Measurements from ENCODE around the gene FAM98A.

The FAM98A gene

GRCh38 chr2:33617989-33618388, 18.9 kb upstream of the FAM98A start (continued):
- no peak for TF ChIP-seq HOXD13 (CRISPR knock-in tag; IDR thresholded peaks at IDR 0.05; ENCODE audit: borderline replicate concordance)

GRCh38 chr2:33617401-33617800, 18.3 kb upstream of the FAM98A start:
- POLR2A ChIA-PET, result no interaction called here
- H3K36me3 ChIP-seq (ENCODE audit: control insufficient read depth in 2 of 2, insufficient read depth in 1 of 2, low read length in 2 of 2), result no peaks in the 10 kb centered on the region
- no peak overlapping the region for H3K4me3 ChIP-seq (ENCODE audit: low read depth, low read length)
- TF ChIP-seq KLF17 (tag by site-specific recombination; IDR thresholded peaks at IDR 0.05), result no peak
- TF ChIP-seq GLIS1 (tag by site-specific recombination; IDR thresholded peaks at IDR 0.05), result no peak
- no peak for TF ChIP-seq ZBTB48 (tag by site-specific recombination; IDR thresholded peaks at IDR 0.05)
- TF ChIP-seq ZNF548 (tag by site-specific recombination; IDR thresholded peaks at IDR 0.05), result no peak
- TF ChIP-seq ZBTB26 (tag by site-specific recombination; optimal IDR thresholded peaks at IDR 0.05), result no peak
- no peak for TF ChIP-seq ZFP69B (tag by site-specific recombination; IDR thresholded peaks at IDR 0.05)
- no peak for TF ChIP-seq ZNF155 (tag by site-specific recombination; IDR thresholded peaks at IDR 0.05)
- TF ChIP-seq ZNF157 (tag by site-specific recombination; IDR thresholded peaks at IDR 0.05), result no peak
- H3K9me3 ChIP-seq (ENCODE audit: control insufficient read depth, insufficient read depth, low read depth, low read length), result no peaks in the 10 kb centered on the region
- H3K4me1 ChIP-seq (ENCODE audit: control insufficient read depth, insufficient read depth, low read length), result no peaks in the 10 kb centered on the region
- CTCF ChIA-PET, result no interaction called here
- no peak overlapping the region for H3K27ac ChIP-seq (ENCODE audit: extremely low read depth, low read depth, low read length)

GRCh38 chr2:33616873-33617272, 17.8 kb upstream of the FAM98A start:
- Histone ChIP-seq H3K4me3 (ENCODE audit: low read depth, low read length) (no peak overlapping the region), H3K36me3 (ENCODE audit: control insufficient read depth in 2 of 2, insufficient read depth in 1 of 2, low read length in 2 of 2) (no peaks in the 10 kb centered on the region), H3K27ac (ENCODE audit: extremely low read depth, low read depth, low read length) (no peak overlapping the region), H3K9me3 (ENCODE audit: control insufficient read depth, insufficient read depth, low read depth, low read length) (no peaks in the 10 kb centered on the region), H3K4me1 (ENCODE audit: control insufficient read depth, insufficient read depth, low read length) (no peaks in the 10 kb centered on the region)
- ChIA-PET CTCF (no interaction called here), POLR2A (no interaction called here)
- TF ChIP-seq SP3 (tag by site-specific recombination; IDR thresholded peaks at IDR 0.05), result no peak
- TF ChIP-seq SP7 (tag by site-specific recombination; IDR thresholded peaks at IDR 0.05), result no peak
- TF ChIP-seq ZFHX2 (tag by site-specific recombination; conservative IDR thresholded peaks at IDR 0.05), result no peak
- no peak for TF ChIP-seq ZIC2 (tag by site-specific recombination; IDR thresholded peaks at IDR 0.05)
- TF ChIP-seq OSR2 (tag by site-specific recombination; IDR thresholded peaks at IDR 0.05), result no peak
- no peak for TF ChIP-seq ZNF677 (tag by site-specific recombination; IDR thresholded peaks at IDR 0.05)
- no peak for TF ChIP-seq ZNF510 (tag by site-specific recombination; IDR thresholded peaks at IDR 0.05; ENCODE audit: insufficient replicate concordance)
- no peak for TF ChIP-seq ZNF704 (tag by site-specific recombination; IDR thresholded peaks at IDR 0.05)
- TF ChIP-seq YY2 (tag by site-specific recombination; IDR thresholded peaks at IDR 0.05), result no peak
- TF ChIP-seq ZNF654 (tag by site-specific recombination; IDR thresholded peaks at IDR 0.05; ENCODE audit: low read depth), result no peak
- no peak for TF ChIP-seq ZNF248 (tag by site-specific recombination; IDR thresholded peaks at IDR 0.05)
- TF ChIP-seq ZNF530 (tag by site-specific recombination; IDR thresholded peaks at IDR 0.05; ENCODE audit: low read depth), result no peak
- no peak for TF ChIP-seq ZNF274 (IDR thresholded peaks at IDR 0.05; ENCODE audit: low read length)
- TF ChIP-seq ZNF274 (tag by site-specific recombination; IDR thresholded peaks at IDR 0.05; ENCODE audit: borderline replicate concordance), result no peak
- no peak for TF ChIP-seq BCL11B (tag by site-specific recombination; IDR thresholded peaks at IDR 0.05; ENCODE audit: low read depth)
- no peak for TF ChIP-seq REST (tag by site-specific recombination; IDR thresholded peaks at IDR 0.05)
